Upper lobe of left lung (tissue), 4 donors: ENCODE results near the gene KATNAL2.

Experiments used
- POLR2A ChIP-seq, 4 donors: fragments of 450-650 bp; IDR thresholded peaks; one replicate each; pipeline ENCODE4 v1.5.1; 2016 to 2017; ENCODE audit warnings: antibody characterized with exemption in 4 of 4, mild to moderate bottlenecking in 2 of 4
- POLR2AphosphoS5 ChIP-seq, 2 donors: sonication (generic); formaldehyde crosslinking; IDR thresholded peaks; one replicate each; pipeline ENCODE4 v1.5.1; 2017; ENCODE audit warnings: antibody characterized with exemption in 2 of 2
- TF ChIP-seq, protein P1 (sequence below), 6 experiments: fragments of 450-650 bp in 4 of 6; fragments of 200-600 bp in 2 of 6; sonication (generic) in 2 of 6; IDR thresholded peaks; one replicate each; pipeline ENCODE4 v1.5.1; 2016 to 2019; ENCODE audit warnings: antibody characterized with exemption in 6 of 6

DNA sequence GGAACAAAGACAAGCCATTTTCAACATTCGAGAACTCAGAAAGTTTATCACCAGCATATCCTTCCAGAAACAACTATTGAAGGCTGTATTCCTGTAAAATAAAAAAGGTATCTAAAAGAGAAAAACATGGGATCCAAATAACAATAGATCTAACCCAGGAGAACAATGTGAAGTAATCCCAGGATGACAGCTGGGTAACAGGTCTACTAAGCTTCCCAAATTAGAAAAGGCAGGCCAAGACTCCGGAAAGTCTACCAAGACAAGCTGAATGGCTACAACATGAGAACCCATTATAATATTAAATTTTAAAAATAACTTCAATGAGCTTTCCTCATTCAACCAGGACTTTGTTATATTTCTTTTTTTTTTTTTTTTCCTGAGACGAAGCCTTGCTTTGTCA lies 6.5 kb upstream of the KATNAL2 start:
- TF ChIP-seq, protein P1, sequence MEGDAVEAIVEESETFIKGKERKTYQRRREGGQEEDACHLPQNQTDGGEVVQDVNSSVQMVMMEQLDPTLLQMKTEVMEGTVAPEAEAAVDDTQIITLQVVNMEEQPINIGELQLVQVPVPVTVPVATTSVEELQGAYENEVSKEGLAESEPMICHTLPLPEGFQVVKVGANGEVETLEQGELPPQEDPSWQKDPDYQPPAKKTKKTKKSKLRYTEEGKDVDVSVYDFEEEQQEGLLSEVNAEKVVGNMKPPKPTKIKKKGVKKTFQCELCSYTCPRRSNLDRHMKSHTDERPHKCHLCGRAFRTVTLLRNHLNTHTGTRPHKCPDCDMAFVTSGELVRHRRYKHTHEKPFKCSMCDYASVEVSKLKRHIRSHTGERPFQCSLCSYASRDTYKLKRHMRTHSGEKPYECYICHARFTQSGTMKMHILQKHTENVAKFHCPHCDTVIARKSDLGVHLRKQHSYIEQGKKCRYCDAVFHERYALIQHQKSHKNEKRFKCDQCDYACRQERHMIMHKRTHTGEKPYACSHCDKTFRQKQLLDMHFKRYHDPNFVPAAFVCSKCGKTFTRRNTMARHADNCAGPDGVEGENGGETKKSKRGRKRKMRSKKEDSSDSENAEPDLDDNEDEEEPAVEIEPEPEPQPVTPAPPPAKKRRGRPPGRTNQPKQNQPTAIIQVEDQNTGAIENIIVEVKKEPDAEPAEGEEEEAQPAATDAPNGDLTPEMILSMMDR (IDR thresholded peaks at IDR 0.05) = no peak
- no peak for TF ChIP-seq POLR2A (IDR thresholded peaks at IDR 0.05)
- TF ChIP-seq POLR2AphosphoS5 (IDR thresholded peaks at IDR 0.05) = no peak
